ENCODE results near the gene CFAP61. TPM values are rescaled to one million over a fixed set of nuclear protein-coding genes. Genes with fewer than 3 reads are reported as not detected.

Gene CFAP61
- total and polyA plus RNA-seq, 11 donors = 12.1 to 102 (median 41.8) TPM

GRCh38 chr20:20060234-20060998, 8.1 kb downstream of the CFAP61 start:
- peaks cover 0 to 6% (median 0%) of the 10 kb centered on the region in 9 donors for H3K27me3 ChIP-seq
- DNase-seq (no peak), ATAC-seq (no peak)
- no peak overlapping the region for H3K27ac ChIP-seq
- H3K36me3 ChIP-seq = no peaks in the 10 kb centered on the region
- H3K4me1 ChIP-seq = no peaks in the 10 kb centered on the region
- intact Hi-C loops (cut with DNase I) = no loop called here
- H3K9me3 ChIP-seq = no peaks in the 10 kb centered on the region
- WGBS, 4 donors = 72 to 85% (median 80%) methylated on average over 6 of the region's 6 CpGs
- TF ChIP-seq, protein P1, sequence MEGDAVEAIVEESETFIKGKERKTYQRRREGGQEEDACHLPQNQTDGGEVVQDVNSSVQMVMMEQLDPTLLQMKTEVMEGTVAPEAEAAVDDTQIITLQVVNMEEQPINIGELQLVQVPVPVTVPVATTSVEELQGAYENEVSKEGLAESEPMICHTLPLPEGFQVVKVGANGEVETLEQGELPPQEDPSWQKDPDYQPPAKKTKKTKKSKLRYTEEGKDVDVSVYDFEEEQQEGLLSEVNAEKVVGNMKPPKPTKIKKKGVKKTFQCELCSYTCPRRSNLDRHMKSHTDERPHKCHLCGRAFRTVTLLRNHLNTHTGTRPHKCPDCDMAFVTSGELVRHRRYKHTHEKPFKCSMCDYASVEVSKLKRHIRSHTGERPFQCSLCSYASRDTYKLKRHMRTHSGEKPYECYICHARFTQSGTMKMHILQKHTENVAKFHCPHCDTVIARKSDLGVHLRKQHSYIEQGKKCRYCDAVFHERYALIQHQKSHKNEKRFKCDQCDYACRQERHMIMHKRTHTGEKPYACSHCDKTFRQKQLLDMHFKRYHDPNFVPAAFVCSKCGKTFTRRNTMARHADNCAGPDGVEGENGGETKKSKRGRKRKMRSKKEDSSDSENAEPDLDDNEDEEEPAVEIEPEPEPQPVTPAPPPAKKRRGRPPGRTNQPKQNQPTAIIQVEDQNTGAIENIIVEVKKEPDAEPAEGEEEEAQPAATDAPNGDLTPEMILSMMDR (IDR thresholded peaks at IDR 0.05) = no peak
- TF ChIP-seq POLR2A (IDR thresholded peaks at IDR 0.05) = no peak
- H3K4me3 ChIP-seq = no peak overlapping the region

GRCh38 chr20:20063941-20064702, 11.8 kb downstream of the CFAP61 start:
- TF ChIP-seq, protein P1 (IDR thresholded peaks at IDR 0.05) = no peak
- TF ChIP-seq POLR2A (IDR thresholded peaks at IDR 0.05) = no peak
- DNase-seq (no peak), ATAC-seq (no peak)
- Histone ChIP-seq H3K27ac (no peak overlapping the region), H3K36me3 (no peaks in the 10 kb centered on the region), H3K4me3 (no peak overlapping the region), H3K27me3 (peaks cover 0 to 6% (median 0%) of the 10 kb centered on the region in 9 donors), H3K9me3 (no peaks in the 10 kb centered on the region), H3K4me1 (no peaks in the 10 kb centered on the region)
- intact Hi-C loops (cut with DNase I) = no loop called here
- 67 to 80% (median 71%) methylated on average over 12 of the region's 12 CpGs for WGBS, 4 donors

- Histone ChIP-seq H3K4me1 (no peaks in the 10 kb centered on the region), H3K9me3 (no peaks in the 10 kb centered on the region), H3K27me3 (peaks cover 0 to 6% (median 0%) of the 10 kb centered on the region in 9 donors), H3K4me3 (no peak overlapping the region), H3K27ac (no peak overlapping the region), H3K36me3 (no peaks in the 10 kb centered on the region)
- WGBS, 4 donors = 90 to 98% (median 92%) methylated on average over 1 of the region's 1 CpG
- DNase-seq (no peak), ATAC-seq (no peak)
- intact Hi-C loops (cut with DNase I) = no loop called here
- TF ChIP-seq, protein P1 (IDR thresholded peaks at IDR 0.05) = no peak
- TF ChIP-seq POLR2A (IDR thresholded peaks at IDR 0.05) = no peak
Measured at GRCh38 chr20:20065361-20065760, 13.0 kb downstream of the CFAP61 start.

All from heart left ventricle (tissue), 16 donors.